ENCODE results near the gene HOXB8.

DNA sequence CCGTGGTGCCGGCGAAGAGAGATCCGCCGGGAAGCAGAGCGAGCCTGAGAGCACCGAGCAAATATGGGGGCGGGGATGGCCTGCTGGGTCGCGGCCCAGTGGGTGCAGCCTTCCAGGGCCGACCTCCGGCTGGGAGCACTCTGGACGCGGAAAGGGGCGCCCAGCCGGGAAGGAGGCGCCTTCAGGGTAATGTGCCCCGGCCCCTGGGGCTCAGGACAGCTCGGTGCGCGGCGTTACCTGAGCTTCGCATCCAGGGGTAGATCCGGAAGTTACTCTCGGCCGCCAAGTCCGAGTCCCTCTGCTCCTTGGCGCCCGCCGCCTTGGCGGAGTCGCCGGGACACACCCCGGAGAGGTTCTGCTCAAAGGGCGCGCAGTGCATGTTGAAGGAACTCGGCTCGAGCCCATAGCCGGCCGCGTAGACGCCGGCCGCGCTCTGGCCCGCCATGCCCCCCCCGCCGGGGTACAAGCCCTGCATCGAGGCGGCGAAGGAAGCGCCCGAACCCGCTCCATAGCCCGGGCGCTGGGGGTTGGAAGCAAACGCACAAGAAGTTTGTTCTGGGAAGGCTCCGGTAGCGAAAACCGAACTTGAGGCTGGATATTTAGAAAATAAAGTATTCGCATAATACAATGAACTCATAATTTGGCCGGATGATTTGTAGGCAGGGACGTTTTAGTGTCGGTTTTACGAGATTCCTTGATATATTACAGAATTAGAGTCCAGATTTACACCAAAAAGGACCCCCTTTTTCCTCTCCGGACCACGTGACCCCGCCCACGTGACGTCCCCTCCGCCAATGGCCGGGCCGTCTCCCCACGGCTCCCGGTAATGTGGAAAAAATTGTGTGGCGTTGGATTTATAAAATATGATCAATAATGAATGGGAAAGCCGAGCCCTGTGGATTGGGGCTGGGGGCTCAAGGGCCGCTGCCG lies 4.5 kb downstream of the HOXB8 start, which contains the start of gene HOXB7:
- no peak for TF ChIP-seq EZH2phosphoT487 (conservative IDR thresholded peaks at IDR 0.05; ENCODE audit: low read length)
- TF ChIP-seq, protein P1, sequence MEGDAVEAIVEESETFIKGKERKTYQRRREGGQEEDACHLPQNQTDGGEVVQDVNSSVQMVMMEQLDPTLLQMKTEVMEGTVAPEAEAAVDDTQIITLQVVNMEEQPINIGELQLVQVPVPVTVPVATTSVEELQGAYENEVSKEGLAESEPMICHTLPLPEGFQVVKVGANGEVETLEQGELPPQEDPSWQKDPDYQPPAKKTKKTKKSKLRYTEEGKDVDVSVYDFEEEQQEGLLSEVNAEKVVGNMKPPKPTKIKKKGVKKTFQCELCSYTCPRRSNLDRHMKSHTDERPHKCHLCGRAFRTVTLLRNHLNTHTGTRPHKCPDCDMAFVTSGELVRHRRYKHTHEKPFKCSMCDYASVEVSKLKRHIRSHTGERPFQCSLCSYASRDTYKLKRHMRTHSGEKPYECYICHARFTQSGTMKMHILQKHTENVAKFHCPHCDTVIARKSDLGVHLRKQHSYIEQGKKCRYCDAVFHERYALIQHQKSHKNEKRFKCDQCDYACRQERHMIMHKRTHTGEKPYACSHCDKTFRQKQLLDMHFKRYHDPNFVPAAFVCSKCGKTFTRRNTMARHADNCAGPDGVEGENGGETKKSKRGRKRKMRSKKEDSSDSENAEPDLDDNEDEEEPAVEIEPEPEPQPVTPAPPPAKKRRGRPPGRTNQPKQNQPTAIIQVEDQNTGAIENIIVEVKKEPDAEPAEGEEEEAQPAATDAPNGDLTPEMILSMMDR (IDR thresholded peaks at IDR 0.05; ENCODE audit: insufficient read depth, low read length, poor library complexity, severe bottlenecking) = no peak

Data from SU-DHL-6 (cell line).